ENCODE results near the gene METTL24.

DNA sequence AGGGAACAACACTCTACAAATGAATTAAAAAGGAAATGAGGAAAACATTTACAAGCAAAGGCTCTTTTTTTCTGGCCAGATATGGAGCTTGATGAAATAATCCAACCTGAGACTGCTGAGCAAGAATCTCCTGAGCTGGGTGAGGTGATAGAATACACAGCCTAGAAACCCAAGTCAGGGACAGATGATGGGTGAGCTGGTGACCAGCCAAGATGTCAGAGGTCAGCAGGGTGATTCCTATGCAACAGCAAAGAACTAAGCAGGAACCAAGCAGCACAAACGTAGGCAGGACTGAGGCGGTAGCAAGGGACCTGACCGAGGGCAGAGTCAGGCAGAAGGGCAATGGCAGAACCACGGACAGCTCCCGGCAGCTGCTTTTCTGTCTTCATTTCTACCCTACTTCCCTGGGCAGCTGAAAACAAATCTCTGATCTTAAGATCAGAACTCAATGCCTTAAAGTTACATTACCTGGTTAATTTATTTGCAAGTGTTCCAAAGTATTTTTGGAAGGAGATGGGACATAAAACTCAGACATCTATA lies 102.9 kb downstream of the METTL24 start:
- TF ChIP-seq, protein P1, sequence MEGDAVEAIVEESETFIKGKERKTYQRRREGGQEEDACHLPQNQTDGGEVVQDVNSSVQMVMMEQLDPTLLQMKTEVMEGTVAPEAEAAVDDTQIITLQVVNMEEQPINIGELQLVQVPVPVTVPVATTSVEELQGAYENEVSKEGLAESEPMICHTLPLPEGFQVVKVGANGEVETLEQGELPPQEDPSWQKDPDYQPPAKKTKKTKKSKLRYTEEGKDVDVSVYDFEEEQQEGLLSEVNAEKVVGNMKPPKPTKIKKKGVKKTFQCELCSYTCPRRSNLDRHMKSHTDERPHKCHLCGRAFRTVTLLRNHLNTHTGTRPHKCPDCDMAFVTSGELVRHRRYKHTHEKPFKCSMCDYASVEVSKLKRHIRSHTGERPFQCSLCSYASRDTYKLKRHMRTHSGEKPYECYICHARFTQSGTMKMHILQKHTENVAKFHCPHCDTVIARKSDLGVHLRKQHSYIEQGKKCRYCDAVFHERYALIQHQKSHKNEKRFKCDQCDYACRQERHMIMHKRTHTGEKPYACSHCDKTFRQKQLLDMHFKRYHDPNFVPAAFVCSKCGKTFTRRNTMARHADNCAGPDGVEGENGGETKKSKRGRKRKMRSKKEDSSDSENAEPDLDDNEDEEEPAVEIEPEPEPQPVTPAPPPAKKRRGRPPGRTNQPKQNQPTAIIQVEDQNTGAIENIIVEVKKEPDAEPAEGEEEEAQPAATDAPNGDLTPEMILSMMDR (IDR thresholded peaks at IDR 0.05; ENCODE audit: low read depth, low read length, missing input control): no peak
- TF ChIP-seq TAF1 (conservative IDR thresholded peaks at IDR 0.05): no peak
- TF ChIP-seq RAD21 (IDR thresholded peaks at IDR 0.05): no peak
- no peak for TF ChIP-seq JUND (IDR thresholded peaks at IDR 0.05)
- TF ChIP-seq GABPA (IDR thresholded peaks at IDR 0.05 in 1 of 2, conservative IDR thresholded peaks at IDR 0.05 in 1 of 2): no peak
- TF ChIP-seq, protein P2, sequence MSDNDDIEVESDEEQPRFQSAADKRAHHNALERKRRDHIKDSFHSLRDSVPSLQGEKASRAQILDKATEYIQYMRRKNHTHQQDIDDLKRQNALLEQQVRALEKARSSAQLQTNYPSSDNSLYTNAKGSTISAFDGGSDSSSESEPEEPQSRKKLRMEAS (IDR thresholded peaks at IDR 0.05): no peak
- TF ChIP-seq EGR1 (IDR thresholded peaks at IDR 0.05; ENCODE audit: low read depth in 2 of 2): no peak
- no peak for TF ChIP-seq NR2F2 (IDR thresholded peaks at IDR 0.05)
- TF ChIP-seq SP1 (IDR thresholded peaks at IDR 0.05): no peak
